ENCODE data around the gene ZNF521.

ZNF521 gene

DNA sequence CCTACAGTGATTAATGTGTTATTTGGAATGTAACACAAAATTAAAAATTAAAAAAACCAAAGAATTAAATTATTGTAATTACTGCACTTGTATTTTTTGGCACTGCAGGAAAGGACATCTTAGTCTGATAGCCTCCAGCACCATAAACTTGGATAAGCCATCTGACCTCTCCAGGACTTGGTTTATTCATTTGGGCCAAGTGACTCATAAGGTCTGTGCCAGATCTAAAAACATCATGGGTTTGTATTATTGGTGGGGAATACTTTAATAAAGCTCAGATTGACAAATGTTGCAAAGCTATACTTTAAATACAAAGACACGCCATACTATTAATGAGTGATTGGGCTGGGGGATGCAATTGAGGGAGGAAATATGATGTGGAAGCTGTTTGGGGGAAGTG lies 225.2 kb downstream of the ZNF521 start:
- no peak for DNase-seq

DNA sequence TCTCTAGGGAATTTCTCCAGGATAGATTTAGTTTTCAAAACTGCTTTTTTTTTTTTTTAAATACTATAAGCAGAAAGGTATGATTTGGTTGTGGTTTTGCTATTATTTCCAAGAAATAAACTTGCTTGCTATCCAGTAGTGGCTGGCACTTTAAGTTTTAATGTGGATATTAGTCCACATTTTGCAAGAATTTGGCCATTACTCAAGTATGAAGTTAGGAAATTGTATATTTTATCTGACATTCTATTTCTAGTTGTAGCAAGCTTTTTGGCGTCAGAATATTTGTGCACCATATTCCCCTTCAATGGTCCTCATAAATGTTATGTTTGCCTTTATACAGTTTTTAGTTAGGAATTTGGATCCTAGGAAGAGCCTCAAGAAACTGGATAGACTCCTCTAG lies 226.3 kb downstream of the ZNF521 start:
- no peak for DNase-seq

DNA sequence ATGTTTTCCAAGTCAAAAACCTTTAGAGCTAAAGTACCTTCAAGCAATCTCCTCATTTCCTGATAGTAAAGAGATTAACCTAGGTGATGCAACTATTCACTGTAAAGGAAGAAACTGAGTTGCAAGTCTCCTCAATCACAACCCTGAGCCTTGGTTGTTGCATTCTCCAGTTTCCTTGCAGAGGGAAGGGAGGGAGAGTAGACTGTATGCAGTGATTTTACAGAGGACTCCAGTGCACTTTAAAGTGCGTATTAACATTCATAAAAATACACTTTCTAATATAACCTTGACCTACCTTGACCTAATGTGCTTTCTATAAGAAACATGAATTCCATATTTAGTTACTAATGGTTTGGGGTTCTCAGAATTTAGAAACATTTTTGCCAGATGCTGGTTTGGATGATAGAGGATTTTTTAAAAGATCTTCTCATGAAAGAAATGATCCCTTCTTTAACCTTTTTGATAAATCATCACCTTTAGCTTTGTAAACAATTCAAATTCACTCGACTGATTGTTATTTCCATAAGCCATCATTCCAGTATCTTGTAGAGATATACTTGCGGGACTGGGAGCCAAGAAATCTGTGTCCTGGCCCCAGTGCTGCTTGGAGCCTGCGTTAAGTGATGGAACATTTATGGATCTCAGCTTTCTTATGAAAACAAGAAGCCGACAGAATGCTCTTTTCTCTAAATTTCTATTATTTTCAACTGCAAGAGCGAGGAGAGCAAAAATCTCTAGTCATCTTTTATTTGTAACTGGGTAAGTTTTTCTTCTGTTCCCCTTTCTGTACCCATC lies 228.3 kb downstream of the ZNF521 start:
- DNase-seq, result no peak

DNA sequence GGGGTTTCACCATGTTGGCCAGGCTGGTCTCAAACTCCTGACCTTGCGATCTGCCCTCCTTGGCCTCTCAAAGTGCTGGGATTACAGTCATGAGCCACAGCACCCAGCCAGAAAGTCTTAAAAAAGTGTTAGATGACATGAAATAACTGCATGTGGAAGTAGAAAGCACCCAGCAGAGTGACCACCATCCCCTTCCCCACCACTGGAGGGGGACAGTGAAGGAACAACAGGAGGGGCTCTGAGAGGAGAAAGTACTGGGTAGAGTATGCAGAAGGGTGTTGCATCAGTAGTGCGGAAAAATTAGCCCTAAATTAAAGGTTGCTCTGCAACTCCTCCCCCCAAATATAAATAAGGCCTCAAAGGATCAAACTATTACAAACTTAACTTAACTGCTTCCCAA lies 230.5 kb downstream of the ZNF521 start:
- DNase-seq, result no peak

DNA sequence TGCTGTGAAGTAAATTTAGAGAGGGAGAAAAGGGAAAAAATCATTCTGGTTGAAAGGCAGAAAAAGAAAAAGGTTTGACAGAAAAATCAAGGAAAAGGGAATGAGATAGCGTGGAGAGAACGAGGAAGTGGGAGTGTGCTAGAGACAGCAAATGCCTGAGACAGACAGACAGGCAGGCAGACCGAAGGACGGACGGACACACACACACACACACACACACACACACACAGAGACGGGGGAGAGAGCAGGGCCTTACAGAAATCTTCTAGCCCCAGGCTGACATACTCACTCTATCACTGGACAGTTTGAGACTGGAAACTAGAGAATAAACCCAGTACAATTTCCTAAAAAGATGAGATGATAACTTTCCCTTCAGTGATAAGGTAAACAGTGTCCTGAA lies 238.4 kb downstream of the ZNF521 start:
- DNase-seq, result no peak

DNA sequence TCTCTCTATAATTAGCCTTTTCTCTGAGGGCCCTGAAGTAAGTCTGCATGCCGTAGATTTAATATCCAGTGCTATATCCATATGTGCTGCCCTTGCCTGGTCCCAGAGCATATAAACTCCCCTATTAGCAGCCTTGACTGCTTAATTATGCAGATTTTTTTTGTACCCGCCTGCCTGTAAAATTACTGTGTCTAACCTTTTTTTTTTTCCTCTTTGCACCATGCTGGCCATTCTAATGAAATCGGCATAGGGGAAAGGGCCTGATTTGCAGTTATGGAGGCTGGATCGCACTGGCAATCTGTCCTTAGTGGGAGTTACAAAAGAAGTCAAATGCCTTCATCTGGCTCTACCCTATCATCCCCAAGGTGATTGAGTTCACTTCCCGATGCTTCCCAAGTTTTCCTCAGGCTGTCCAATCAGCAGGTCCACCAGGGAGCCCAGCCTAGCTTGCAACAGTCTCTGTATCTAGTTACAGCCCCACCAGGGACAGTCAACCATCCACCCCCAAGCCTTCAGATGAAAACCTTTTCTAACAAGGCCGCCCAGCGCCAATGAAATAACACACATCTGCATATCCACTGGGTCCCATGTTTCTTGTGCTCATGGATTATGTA lies 239.0 kb downstream of the ZNF521 start:
- no peak for DNase-seq

DNA sequence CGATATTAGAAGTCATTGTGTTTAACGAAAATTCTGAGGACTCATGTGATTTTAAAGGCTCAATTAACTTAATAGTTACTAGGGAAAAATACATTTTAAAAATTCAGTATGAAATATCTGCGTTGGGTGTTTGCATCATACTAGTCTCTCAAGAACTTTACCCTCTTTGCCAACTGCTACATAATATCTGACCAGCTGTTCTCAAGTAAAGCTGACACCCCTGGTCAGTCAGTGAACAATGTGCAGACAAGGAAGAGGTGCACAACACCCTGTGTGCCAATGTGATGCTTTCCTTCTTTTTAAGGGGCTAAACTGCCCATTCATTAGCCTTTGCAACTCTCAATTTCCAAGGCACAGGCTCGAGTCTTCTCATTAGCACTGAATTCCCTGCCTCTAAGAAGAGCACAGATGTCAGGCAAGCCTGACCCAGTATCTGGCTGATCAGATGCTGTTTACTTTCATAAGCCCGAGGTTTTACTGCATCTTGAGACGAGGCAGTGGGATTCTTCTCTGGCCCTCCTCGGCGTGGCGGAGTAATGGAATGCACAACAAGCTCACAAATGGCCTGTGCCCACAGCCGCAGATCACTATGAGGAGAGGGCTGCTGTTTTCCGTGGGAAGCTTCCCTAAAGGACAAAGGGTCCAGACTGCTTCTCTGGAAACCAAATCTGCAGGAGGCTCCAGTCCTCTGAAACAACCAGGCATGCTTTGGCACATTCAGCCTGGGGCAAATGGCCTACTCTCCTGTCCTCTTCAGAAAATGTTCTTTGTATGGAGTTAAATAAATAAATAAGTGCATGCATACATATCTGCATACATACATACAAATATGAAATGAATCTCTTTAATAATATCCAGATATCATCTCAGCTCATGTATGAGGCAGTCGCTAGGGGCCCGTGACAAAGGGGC lies 240.3 kb downstream of the ZNF521 start:
- no peak for DNase-seq

DNA sequence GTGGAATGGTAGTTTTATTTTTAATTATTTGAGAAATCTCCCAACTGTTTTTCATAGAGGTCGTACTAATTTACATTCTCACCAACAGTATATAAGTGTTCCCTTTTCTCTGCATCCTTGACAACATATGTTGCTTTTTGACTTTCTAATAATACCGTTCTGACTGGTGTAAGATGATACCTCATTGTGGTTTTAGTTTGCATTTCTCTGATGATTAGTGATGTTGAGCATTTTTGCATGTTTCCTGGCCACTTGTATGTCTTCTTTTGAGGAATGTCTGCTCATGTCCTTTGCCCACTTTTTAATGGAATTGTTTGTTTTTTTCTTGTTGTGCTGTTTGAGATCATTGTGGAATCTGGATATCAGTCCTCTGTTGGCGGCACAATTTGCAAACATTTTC lies 242.5 kb downstream of the ZNF521 start:
- DNase-seq, result no peak

DNA sequence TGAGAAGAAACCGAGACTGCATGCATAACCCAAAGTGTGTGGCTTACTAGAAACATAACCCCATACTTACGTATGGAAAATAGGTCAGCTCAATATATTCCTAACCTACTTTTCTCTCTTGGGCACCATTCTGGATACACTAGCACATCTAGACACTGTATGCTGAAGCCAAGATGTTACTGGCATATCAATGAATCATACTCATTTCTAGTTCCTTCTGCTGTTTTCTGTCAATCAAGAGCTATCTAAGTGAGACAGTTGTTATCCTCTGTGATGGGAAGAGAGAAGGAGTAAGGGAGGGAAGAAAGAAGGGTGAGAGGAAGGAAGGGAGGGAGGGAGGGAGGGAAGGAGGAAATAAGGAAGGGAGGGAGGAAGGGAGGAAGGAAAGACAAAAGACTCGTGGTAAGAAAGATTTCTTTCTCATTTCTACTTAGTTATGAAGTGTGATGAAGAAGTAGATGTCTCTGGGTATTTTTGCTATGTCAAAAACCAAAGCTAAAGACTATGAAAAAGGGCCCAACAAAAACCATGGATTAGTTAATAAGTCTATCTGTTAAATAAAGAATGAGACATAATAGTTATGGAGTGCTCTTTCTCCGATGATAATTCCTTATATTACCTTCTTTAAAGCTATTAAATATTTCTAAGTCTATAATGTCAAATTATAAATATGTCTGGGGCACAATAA lies 248.4 kb downstream of the ZNF521 start:
- no peak for DNase-seq

DNA sequence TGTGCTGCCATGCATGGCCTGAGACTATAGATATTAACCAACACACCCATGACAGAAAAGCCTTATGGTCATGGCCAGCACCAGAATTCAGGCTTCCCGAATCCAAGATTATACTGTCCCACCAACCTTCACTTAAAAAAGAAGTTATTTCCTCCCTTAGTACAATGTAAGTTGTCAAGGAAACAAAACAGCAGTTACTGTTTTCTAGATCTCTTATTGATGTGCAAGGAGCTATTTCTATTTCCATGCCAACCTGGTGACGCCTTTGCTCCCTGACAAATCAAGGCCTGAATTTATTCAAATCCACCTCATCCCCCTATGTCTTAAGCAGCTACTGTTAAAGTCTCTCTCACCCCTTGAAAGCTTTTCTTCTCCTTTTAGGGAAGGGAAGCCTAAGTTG lies 249.3 kb downstream of the ZNF521 start:
- DNase-seq, result no peak

DNA sequence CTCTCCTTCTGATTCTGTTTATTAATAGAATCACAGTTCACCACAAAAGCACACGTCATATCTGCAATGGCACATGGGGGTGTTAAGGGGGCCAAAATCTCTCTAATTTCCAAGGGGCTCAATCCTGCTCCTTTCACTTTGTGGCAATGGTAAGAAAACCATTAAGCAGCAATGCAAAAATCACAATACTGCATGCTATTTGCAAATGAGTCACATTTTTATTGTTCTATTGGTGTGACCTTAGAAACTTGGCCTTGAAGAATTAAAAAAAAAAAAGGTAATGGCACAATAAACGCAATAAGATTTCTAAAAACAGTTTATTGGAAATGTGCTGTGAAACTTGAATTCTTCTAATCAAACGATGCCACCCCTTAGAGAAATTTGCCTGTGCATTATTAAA lies 251.5 kb downstream of the ZNF521 start:
- no peak for DNase-seq

DNA sequence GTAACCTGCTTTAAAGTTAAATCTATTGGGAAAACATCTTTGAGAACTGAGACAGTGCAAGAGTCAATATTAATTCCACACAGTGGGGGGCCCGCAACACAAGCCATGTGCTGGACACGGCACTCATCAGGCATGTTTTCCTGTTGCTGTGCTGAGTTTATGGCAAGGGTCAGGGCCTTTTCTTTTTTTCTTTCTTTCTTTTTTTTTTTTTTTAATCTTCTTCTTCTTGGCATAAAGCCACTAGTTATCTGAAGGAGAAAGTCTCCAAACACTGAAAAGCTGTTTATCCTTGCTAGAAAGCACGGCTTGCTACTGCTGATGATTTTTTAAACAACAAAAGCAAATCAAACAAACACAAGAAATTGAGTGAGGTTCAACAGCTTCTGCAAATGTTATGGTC lies 252.1 kb downstream of the ZNF521 start:
- DNase-seq, result no peak

DNA sequence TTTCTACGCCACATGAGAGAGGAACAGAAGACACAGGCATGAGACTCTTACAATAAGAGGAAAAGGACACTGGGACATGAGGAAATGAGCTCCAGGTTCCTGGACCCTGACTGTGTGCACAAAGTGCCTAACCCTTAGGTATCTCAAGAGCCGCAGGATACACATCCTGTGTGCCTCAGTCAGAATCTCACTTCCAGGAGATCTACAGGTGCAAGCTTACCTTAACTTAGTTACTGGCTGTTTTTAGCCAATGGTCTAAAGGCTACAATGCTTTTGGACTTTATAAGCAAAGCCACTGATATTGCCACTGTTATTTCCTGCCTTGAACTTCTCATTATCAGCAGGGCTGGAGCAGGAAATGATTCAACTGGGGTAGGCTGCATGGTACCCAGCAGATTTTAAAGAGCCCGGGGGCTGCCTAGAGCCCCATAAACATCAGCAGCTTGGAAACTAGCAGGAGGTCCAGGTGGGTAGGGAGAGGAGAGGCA lies 254.4 kb downstream of the ZNF521 start:
- DNase-seq, result no peak

DNA sequence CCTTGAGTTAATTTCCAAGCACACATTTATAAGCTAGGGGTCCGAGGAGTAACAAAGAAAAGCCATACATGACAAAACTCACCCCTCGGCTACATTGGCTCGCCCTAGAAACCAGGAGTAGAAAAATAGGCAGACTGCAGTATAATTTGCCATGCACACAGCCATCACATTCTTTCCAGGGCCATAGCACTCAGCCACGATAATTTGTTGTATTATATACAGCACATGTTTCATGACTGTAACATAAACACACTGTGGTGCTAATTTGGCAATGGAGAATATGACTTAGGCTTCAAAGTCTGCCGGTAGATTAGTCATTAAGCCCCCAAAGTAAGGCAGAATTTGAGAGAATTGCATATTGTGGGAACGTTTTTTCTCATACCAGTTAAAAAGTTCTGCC lies 254.9 kb downstream of the ZNF521 start:
- no peak for DNase-seq

DNA sequence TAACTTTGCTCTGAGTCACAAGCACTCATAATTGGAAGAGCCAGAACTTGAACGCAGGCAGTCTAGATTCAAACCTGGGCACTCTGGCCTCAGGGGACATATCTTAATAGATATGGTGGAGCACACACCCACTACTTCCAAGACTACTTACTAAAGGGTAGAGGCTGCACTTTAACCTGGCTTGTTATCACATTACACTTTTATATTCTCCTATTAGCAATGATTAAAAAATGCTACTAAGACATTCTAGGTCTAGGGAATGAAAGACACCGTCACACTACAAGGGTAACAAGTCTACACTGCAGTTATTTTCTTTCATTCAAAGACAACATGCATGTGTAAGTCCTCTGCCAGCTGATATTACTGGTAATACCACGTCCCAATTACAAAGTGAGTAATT lies 258.8 kb downstream of the ZNF521 start:
- no peak for DNase-seq

DNA sequence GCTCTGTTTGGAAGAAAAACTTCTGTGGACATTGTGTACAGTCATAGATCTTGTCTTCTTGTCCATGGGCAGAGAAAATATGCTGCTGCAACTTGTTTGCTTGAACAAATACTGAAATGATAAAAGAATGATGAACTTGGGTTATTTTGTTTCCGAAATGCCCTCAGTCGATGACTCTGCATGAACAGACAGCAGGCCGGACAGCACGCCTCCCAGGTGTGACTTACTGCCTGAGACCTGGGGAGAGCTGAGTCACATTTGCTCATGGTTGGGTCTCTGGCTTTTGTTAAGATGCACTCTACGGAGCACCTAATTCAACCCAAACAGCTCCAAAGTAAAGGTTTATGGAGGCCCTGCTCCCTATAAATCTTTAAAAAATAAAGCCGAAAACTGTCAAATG lies 262.5 kb downstream of the ZNF521 start:
- DNase-seq, result no peak

DNA sequence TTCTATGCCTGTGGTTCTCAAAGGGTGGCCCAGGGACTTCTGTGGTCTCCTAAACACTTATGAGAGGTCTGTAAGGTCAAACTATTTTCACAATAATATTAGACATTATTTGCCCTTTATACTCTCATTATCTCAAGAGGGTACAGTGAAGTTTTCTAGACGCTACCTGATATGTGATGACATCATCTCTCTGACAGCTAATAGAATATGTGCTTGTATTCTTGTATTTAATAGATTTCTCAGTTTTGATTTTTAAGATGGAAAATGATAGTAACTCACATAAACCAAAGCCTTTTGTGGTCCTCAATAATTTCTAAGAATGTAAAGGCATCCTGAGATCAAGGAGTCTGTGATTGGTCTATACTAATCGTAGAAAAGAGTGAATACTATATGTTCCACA lies 265.1 kb downstream of the ZNF521 start:
- no peak for DNase-seq

DNA sequence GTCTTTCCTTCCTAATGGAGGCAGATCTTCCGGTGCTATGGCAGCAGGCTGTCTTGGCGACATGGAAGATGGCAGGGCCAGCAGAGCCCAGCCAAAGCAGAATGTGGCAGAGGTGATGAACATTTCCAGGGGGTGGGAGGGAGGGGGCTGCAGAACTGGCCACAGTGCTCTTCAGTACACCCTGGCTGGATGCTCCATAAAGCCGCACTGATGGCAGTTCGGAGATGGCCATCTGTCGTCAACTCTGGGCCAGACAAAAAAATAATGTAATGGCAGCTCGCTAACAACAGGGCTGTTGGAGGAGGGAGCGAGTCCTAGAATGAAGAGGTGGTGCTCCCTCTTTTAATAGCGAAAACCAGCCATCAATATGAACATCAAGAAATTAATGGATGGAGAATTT lies 271.0 kb downstream of the ZNF521 start:
- DNase-seq, result no peak

DNA sequence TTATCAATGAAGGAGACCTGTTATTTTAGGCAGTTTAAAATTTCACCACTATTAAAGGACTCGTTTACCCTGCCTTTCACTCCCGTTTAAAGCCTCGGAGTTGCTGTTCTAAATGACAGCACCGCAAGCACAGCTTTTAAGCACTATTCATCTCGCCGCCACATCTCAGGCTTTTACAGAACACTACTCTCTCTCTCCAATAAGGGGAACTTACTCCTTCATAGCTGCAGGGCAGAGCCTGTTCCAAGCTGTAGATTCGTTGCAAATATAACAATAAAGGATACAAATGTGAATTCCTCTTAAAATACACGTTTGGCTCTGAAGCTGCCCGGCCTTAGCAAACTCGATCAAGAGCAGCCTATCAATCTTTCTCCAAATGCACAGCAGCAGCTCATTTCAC lies 271.8 kb downstream of the ZNF521 start:
- DNase-seq, result no peak

DNA sequence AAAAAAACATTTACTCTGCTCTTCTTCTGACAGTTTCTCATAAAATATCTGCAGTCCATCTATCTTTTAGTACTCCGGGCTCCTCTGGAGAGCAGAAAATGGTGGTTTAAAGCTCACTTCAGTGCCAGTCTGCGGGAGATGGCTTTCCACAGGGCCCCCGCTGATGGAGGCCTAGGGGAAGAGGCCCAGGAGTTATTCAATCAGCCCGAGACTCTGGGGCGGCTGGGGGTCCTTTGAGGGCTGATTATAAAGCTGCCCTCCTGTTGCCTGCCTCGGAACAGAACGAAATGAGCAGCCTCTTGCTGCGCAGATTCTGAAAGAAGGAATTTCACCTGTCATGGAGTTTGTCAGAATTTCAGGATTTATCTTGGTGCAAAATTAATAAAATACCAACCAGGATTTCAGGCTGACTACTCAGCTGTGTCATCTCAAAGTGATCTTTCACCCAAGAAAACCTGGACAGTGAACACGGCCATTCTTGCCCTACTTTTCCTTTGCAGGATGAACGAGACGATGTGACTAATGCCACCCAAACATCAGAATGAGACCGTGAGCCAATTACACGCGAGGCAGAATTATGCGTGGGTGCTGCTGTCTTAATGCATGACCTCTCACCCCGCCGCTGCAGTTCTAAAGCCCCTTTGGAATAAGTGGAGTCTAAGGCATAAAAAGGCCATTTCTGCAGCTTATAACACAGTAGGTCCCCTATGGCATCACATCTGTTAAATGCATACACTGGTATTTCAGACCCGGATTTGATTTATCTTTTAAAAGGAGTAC lies 273.8 kb downstream of the ZNF521 start:
- DNase-seq, result no peak
